OCI-LY7 (cell line): ENCODE measurements around the gene TRAF3IP1.

Source experiments
- CTCF ChIP-seq: fragments of 200-600 bp; sonication (generic); conservative IDR thresholded peaks from 2 replicates; pipeline ENCODE4 v1.5.1; 2014; ENCODE audit warnings: mild to moderate bottlenecking, antibody characterized with exemption, low read length, moderate library complexity, mixed read lengths
- EZH2phosphoT487 ChIP-seq: fragments of 200-600 bp; sonication (generic); IDR thresholded peaks from 2 replicates; pipeline ENCODE4 v1.6.1; 2018; ENCODE audit warnings: low read depth, borderline replicate concordance, mild to moderate bottlenecking, mixed run types, antibody characterized with exemption, low read length, moderate library complexity, mixed read lengths

- TF ChIP-seq CTCF, result peak; percentile 41; the same call in 1 of the 2 replicates
- no peak for TF ChIP-seq EZH2phosphoT487
Measured at GRCh38 chr2:238288650-238289573, 31.4 kb upstream of the TRAF3IP1 start.
